ENCODE measurements around the gene RAD51B.
"Not testable (repeated sequence)": the region's sequence is repeated elsewhere in the genome, so short reads cannot be mapped to it uniquely, and the experiment has no call there.

The RAD51B gene

DNA sequence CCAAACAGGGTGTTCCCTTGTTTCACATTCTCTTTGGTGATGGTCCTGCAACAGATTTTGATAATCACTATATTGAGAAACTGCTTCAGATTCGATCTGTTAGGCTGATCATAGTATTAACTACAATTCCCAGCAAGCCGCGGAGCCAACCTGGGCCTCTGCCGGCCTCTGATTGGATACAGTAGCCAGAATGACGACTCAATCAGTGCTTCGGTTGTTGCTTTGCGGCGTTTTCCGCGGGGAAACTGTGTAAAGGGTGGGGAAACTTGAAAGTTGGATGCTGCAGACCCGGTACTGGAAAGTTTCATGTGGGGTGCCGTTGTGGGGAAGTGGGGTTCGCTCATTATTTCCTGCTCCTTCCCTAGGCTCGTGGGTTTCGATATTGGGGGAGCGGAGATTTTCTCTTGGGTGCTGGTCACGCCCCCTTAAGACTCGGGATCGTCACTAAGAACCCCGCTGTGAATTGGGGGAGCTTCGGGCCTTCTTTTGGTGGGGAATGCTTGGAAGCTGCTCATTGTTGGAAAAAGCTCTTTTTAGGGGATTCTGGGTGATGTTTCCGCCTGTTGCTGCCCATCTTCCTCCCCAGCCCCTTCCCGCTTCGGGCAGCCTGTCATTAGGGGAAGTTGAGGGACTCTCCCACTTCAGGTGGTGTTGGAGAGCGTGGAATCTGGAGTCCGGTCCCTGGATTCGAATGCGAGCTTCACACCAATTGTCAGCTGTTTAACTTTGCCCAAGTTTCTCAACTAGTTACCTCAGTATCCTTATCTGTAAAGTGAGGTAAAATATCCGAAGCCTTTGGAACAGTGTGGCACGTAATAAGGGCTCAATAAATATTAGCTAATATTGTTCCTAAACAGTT lies at the start of gene RAD51B:
TSS of gene RAD51B (plus strand) at position 217 of the 859 bp plus-strand sequence.
- DNase-seq (ENCODE audit: low read depth in 2 of 2): peak; percentile 72 to 78

DNA sequence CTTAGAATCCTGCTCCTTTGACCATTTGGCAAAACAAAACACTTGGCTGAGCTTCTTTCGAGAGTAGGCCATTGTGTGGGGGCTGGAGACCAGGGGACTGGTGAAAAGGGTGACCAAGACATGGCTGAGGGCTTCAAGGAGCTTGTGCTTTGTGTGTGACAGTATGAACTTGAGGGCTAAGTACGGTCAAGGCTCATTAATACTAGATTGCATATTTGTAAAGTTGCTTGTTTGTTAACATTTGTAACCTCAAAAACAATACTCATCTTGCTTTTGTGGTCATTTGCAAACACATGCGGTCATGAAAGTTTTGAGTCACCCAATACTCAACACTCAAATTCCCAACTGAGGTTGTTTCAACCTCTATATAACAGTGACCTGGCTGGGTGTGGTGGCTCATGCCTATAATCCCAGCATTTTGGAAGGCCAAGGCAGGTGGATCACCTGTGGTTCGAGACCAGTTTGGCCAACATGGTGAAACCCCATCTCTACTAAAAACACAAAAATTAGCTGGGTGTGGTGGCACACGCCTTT lies 45.7 kb upstream of the RAD51B start:
- no peak for DNase-seq (ENCODE audit: low read depth in 2 of 2)

DNA sequence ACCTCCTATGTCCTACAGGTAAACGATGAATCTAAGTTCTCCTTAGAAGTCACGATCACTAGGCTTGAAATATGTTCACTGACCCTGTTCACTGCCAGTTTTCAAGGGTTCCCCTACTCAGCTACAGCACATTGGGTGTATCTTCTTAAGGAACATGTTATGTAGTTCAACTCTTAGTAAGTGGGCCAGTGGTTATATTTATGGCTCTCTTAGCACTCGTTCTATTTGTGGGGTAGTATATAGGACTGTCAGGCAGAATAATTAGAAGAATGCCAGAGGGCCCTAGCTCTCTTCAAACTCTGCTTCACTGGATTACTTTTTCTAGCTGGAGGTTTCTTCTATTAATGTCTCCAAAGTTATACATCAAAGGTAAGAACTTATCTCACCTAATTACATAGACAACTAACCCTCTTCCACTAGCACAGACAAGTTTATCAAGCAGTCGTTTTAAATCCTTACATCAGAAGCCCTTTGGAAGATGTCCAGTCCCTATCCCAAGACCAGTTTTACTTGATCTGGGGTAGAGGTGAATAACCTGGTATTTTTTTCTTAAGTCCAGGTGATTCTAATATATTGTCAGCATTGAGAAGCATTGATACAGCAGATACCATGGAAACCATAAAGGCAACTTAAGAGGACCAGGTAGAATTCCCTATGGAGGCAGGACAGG lies 42.8 kb upstream of the RAD51B start:
- no peak for DNase-seq (ENCODE audit: low read depth in 2 of 2)

DNA sequence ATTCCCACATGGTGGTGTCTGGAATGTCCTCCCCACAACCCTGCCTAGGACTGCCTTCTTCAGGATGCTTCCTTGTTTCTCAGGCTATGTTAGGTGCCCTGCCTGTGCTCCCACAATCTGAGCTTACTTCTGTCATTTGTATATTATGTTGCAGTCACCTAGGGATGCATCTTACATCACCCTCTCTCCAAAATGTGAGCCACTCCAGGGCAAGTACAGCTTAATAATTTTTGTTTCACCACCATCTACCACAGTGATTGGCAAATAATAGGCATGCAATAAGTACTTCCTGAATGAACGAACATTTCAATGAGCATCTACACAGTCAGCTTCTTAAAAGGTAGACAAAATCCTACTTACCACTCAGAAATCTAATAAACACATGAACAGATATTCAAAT lies 40.8 kb upstream of the RAD51B start:
- DNase-seq (ENCODE audit: low read depth in 2 of 2): no peak

DNA sequence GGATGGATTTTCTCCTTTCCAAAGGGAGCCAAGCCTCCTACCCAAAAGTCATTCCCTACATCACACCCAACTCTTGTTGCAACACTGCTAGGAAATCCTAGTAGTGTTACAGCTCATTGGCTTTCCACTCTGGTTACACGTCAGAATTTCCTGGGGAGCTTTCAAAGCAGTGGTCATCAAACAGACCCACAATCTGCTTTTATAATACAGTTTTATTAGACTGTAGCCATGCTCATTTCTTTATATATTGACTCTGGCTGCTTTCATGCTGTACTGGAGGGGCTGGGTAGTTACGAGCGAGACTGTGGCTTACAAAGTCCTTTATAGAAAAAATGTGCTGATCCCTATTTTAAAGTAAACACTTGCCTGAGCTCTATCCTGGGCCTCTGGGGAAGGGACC lies 37.5 kb upstream of the RAD51B start:
- DNase-seq (ENCODE audit: low read depth in 2 of 2): no peak

DNA sequence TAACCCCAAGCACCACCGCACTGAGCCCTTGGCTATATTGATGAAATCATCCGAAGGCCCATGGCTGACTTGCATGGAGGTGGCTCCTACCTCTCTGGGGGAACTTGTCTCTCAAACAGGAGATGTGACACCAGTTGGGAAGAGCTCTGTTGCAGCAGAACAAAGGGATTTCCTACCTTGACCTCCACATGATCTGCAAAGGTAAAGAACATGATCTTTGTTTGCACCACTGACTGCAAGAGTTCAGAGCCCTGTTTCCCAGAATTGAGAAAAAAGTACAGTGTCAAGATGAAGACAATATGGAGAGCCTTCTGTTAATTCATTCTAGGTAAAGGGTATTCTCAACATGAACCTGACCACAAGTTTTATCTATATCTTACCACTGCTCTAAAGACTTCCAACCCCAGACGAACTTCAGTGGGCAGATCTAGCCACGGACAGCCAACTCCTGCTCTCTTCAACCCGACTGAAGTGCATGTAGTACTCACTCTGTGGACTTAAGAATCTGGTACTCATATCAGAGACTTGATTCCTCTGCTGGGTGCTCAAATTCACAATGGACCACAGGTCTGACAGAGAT lies 35.2 kb upstream of the RAD51B start:
- no peak for DNase-seq (ENCODE audit: low read depth in 2 of 2)

DNA sequence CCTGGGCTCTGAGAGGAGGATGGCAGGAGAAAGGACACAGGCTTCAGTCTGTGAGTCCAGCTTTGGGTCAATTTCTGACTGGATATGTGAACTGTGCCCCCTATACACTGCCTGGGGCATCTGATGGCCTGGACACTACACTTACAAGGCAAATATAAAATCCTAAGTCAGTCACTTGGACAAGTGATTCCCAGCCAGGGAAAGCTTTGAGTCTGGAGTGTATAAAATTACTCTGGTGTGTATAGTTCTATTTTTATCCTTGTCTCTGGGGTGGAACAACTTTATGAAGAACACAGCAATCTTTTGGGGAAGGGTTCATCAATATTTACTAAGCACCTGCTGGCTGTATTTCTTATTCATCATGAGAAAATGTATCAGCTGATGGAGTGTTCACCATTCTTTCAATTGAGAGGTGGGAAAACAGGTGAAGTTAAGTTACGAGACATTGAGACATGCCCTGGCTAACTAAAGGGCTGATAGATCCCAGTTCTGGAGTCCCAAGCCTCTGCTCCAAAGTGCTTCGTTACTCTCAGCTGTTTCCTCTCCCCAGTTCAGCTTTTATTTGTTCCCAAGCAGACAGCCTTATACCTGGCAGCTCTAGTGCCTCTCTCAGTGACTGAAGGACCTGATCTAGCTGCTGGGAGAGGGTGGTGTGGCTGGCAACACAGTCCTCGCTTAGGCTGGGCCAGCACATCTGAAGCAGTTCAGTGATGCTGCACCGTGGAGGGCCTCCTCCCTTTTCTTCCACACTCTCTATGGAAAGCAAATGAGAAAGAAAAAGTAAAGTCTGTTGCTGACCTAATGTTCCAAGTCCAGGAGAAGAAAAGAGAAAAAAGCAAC lies 34.1 kb upstream of the RAD51B start:
- no peak for DNase-seq (ENCODE audit: low read depth in 2 of 2)

DNA sequence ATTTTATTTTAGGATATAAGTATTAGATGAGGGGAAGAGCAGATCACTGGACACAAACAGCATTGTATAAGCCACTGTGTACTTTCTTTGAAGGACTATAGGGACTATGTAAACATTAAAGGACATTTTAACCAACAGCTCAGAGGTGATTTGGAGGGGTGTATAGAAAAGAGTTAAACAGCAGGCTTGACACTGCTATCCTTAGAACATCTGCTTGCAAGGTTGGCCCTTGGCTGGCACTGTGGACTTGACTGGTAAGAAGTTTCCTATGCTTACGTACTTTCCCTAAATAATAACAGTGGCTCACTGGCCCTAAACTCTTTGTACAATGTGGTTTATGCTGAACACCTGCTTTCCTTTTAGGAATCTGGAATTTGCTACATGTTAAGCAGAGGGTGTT lies 31.9 kb upstream of the RAD51B start:
- no peak for DNase-seq (ENCODE audit: low read depth in 2 of 2)

DNA sequence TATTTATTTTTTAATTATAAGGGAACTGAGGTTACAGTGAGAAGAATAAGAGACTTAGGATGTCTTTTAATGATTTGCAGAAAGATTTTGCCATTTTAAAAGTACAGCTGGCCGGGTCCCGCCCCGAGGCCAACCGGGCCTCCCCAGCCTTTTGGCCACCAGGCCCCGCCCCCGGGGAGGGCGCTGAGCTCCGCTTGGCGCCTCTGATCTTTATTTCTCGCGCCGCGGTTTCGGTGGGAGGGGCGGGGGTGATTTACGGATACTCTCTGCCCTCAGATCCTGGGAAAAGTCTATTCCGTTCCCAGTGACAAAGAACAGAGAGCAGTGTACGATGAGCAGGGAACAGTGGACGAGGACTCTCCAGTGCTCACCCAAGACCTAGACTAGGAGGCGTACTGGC lies 20.8 kb upstream of the RAD51B start:
- DNase-seq (ENCODE audit: low read depth in 2 of 2): no peak

DNA sequence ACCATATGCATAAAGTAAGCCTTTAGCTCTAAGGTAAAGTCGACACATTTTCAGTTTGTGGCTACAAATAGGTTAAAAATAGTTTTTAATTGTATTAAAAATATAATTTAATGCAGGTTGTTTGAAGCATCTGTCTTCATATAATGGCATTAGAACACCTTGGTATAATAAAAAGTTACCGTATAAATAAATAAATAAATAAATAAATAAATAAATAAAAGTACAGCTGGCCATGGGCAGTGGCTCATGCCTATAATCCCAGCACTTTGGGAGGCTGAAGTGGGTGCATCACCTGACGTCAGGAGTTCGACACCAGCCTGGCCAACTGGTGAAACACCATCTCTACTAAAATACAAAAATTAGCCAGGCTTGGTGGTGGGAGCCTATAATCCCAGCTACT lies 18.8 kb upstream of the RAD51B start:
- no peak for DNase-seq (ENCODE audit: low read depth in 2 of 2)

DNA sequence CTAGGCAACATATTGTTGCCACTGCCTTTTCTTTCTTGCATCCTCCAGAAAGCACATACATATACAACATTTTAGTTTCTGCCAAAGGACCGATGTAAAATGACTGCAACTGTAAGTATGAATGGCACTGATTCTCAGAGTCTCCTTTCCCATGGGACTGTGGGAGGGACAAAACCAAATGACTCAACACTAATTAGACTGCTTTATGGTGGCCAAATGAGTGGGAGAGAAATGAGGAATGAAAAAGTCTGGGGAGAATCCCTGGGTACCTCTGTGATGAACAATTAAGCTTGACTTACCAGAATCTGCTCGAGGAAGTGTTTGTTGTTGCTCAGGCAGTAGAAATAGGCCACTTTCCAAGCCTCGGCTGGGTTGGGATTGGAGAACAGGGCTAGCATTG lies 13.3 kb upstream of the RAD51B start:
- DNase-seq (ENCODE audit: low read depth in 2 of 2): no peak

DNA sequence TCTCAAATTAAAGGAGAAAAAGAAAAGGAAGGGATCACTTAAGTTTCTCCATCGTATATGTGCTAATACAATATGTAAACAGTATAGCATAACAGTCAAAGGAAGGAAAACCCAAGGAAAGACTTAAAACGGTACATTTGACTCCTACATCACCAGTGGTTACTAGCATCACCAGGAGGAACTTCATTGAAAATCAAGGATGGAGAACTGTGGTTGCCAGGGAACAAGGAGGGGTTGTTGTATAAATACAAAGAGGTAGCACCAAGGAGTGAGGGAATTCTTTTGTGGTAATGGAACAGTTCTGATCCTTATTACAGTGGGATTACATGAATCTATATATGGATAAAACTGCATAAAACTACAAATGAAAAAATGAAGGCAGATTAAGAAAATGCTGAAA lies 4.8 kb upstream of the RAD51B start:
- DNase-seq (ENCODE audit: low read depth in 2 of 2): no peak

DNA sequence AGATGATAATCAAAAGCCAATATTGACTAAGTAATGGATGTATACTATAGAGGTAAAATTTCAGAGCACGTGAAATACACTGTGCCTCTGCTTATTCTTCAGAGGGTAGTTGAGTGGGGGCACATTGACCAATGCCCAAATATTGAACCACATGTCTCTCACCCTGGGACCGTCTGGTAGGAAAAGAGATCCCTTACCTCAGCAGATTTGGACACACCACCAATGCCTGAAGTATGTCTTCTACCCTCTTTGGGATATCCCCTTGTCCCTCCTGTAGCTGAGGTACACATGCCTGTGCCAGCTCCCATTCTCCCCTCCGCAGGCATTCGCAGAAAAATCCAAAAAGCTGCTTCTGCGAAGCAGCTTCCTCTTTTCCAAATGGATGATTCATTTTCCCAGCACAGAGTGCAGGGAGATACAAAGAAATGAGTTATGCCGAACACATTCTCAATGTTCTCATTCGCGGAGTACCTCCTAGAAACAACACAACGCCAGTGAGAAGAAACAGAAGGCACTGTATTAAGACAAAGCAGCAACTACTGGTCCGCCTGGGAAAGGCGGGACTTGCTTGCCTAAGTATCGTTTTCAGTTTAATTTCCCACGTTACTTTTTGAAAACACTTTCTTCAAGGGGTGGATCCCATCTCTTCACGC lies 3.9 kb upstream of the RAD51B start:
- DNase-seq (ENCODE audit: low read depth in 2 of 2): no peak

DNA sequence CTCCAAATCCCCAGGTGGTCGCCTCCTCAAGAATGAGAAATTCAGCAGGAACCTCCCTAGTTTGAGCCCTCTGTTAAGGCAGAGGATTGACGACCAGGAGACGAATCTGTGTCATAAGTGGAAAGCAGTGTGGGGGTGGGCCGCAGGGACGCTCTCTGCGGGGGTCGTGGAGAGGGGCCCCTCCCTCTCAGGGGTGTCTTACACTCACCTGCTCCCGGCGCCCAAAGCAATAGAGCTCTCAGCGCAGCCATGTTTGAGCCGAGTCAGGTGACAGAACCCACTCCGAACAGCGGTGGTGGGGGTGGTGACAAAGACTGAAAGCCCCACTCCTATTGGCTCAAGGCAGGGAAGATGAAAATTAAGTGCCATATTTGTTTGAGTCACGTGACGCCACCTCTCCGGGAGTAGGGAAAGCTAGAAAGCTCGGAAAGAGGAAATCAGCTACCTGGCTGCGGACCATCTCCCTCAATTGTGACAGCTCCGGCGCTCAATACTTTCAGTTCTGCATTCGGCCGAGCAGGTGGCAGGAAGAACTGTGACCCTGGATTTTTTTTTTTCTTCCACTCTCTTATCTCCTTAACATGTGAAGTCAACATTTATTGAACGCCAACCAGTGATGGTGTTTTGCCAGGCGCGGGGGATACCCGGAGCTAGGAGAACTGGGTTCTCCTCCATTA lies 3.1 kb upstream of the RAD51B start, which contains the start of gene ZFYVE26:
TSS of gene ZFYVE26 (minus strand) at position 265 of the 677 bp plus-strand sequence. CDS start 627 bp downstream, outside the sequence.
- DNase-seq (ENCODE audit: low read depth in 2 of 2): peak; percentile 82 to 86

DNA sequence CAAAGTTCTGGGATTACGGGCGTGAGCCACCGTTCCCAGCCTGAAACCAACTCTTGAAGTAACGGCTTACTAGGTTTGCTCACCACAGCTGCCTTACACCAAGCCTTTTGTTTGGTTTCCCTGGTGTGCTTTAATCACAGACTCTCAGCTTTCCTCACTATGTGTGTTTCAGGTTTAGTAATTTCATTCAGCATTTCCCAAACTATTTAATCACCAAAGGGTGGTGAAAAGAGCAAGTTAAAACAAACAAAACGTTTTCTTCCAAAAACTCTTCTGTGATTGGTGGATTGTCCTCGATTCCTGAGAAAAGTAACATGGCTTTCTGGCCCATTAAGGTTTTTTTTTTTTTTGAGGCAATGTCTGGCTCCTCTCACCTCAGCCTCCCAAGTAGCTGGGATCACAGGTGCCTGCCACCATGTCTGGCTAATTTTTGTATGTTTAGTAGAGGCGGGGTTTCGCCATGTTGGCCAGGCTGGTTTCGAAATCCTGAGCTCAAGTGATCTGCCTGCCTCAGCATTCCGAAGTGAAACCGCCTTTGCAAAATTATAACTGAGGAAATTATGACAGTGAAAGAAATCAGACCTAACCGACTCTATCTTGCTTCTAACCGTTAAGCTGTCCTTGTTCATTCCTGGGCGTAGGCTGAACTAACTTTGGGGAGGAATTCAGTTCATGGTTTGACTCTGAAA lies 1.7 kb upstream of the RAD51B start:
- DNase-seq (ENCODE audit: low read depth in 2 of 2): no peak

DNA sequence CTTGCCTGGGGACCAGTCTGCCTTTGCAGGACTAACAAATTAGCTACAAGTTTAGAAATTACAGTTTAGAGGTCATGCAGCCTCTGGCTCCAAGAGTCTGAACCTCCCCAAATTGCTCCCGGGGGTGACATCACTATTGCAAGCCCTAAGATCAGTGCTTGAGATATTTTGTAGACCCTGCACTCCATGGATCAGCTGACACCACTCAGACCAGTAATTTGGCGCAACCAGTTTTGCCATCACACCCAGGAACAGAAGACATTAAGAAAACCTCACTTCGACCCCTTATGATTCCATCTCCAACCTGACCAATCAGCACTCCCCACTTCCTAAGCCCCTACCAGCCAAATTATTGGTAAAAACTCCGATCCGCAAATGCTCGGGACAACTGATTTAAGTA lies 1.1 kb upstream of the RAD51B start:
- not testable (repeated sequence) for DNase-seq (ENCODE audit: low read depth in 2 of 2)

DNA sequence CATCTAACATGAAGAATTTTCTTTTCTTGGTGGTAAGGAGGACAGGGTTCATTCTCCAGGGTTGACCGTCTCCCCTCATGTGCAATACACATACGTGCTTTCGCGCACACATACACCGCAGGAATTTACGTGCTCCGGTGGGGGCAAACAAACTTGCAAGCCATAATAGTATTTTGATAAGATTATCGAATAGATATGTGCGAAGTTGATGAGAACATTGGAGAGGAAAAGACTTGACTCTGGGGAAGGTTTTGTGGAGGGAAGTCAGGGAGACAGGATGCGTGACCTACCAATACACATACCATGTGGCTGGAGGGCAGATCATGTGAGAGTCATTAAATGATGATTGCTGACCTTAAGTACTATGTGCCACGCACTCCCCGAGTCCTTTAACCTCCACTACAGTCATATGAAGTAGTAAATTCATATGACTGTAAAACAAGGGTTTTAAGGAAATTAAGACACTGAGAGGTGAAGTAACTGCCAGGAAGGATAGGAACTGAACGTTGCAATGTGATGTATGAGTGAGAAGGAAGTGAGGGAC lies 921 bp downstream of the RAD51B start:
- no peak for DNase-seq (ENCODE audit: low read depth in 2 of 2)

DNA sequence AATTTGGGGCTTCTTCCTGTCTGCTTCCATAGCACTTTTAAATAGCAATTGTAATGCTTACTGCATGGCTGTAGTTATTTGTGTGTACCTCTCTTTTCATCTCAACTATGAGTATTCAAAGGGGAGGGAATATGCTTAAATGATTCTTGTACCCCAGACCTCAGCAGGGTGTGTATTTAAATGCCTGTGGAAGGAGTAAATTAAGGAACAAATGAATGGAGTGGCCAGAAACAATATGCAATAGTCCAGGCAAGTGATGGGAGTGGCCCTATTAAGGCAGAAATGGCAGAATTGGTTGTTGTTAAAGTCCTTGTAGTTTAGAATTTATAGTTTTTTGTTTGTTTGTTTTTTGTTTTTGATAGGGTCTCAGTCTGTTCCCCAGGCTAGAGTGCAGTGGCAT lies 1.5 kb downstream of the RAD51B start:
- no peak for DNase-seq (ENCODE audit: low read depth in 2 of 2)

DNA sequence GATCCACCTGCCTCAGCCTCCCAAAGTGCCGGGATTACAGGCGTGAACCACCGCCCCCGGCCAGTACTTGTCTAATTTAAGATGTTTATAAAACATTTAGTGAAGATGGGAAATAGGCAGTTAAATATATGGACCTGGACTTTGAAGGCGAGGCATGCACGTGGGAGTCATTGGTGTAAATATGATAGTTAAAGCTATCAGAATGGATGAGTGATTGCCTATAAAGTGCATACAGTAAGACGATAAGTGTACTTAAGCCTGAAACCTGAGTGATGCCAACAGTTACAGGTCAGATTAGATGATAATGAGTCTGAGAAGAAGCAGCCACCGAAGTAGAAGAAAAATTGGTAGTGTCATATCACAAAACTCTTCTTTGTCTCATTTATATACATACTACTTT lies 11.5 kb downstream of the RAD51B start:
- no peak for DNase-seq (ENCODE audit: low read depth in 2 of 2)

DNA sequence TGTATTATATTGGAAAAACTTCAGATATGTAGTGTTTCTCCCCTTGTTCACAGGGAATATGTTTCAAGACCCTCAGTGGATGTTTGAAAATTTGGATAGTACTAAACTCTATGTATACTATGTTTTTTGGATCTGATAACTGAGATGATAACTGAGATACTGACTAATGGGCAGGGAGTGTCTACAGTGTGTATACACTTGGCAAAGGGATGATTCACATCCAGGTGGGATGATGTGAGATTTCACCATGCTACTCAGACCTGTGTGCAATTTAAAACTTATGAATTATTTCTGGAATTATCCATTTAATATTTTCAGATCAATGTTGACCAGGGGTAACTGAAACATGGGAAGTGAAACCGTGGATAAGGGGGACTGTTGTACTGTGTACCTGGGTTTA lies 13.8 kb downstream of the RAD51B start:
- no peak for DNase-seq (ENCODE audit: low read depth in 2 of 2)
